HG03439 (cell line): Measurements from ENCODE around the gene PACS2.
"Not testable (repeated sequence)": the region's sequence is repeated elsewhere in the genome, so short reads cannot be mapped to it uniquely, and the experiment has no call there.

ENCODE experiments used
- ATAC-seq: cut with Tn5 transposase; IDR thresholded peaks from one replicate; pipeline ENCODE4 v1.9.1; 2021; ENCODE audit warnings: mild to moderate bottlenecking, moderate library complexity; ENCODE audit not compliant: unreplicated experiment

PACS2 gene

GRCh38 chr14:105314287-105315200, at the start of gene PACS2:
Gene PACS2 (plus strand): TSS chr14:105314748. CDS start chr14:105314919, 171 bp downstream.
- ATAC-seq: peak; percentile 66

- ATAC-seq: no peak
Measured at GRCh38 chr14:105267820-105268548, 46.6 kb upstream of the PACS2 start.

GRCh38 chr14:105268736-105269354, 45.7 kb upstream of the PACS2 start:
- ATAC-seq: no peak

- ATAC-seq: no peak
Measured at GRCh38 chr14:105269405-105269804, 45.1 kb upstream of the PACS2 start.

- ATAC-seq: no peak
Measured at GRCh38 chr14:105271224-105271890, 43.2 kb upstream of the PACS2 start.

GRCh38 chr14:105272623-105273022, 41.9 kb upstream of the PACS2 start:
- ATAC-seq: no peak

- ATAC-seq: no peak
Measured at GRCh38 chr14:105273062-105273461, 41.5 kb upstream of the PACS2 start.

GRCh38 chr14:105274637-105275036, 39.9 kb upstream of the PACS2 start:
- no peak for ATAC-seq

- ATAC-seq: no peak
Measured at GRCh38 chr14:105275267-105275946, 39.1 kb upstream of the PACS2 start.

GRCh38 chr14:105277448-105277847, 37.1 kb upstream of the PACS2 start:
- not testable (repeated sequence) for ATAC-seq

GRCh38 chr14:105279642-105280361, 34.7 kb upstream of the PACS2 start:
- no peak for ATAC-seq

- no peak for ATAC-seq
Measured at GRCh38 chr14:105280525-105280924, 34.0 kb upstream of the PACS2 start.

- no peak for ATAC-seq
Measured at GRCh38 chr14:105281371-105282097, 33.0 kb upstream of the PACS2 start.

- no peak for ATAC-seq
Measured at GRCh38 chr14:105282098-105282725, 32.3 kb upstream of the PACS2 start.

- no peak for ATAC-seq
Measured at GRCh38 chr14:105283028-105283427, 31.5 kb upstream of the PACS2 start.

GRCh38 chr14:105283899-105284298, 30.6 kb upstream of the PACS2 start:
- no peak for ATAC-seq

- no peak for ATAC-seq
Measured at GRCh38 chr14:105285174-105285573, 29.4 kb upstream of the PACS2 start.

- no peak for ATAC-seq
Measured at GRCh38 chr14:105286759-105287144, 27.8 kb upstream of the PACS2 start.
